GM21528 (cell line): ENCODE data around the gene MPG.
A peak's percentile ranks its signal among the peaks of the same experiment; 100 is the strongest.
"Not testable (repeated sequence)": the region's sequence is repeated elsewhere in the genome, so short reads cannot be mapped to it uniquely, and the experiment has no call there.

Experiments
- ATAC-seq: cut with Tn5 transposase; IDR thresholded peaks from one replicate; pipeline ENCODE4 v1.9.1; 2021; ENCODE audit warnings: mild to moderate bottlenecking, moderate library complexity; ENCODE audit not compliant: unreplicated experiment, low FRiP score

Gene MPG

GRCh38 chr16:77807-78443 is at the start of gene MPG:
MPG (plus strand) TSS chr16:78225; CDS start chr16:78310, 85 bp downstream.
- ATAC-seq, result peak; percentile 62

GRCh38 chr16:30627-31026 is 47.4 kb upstream of the MPG start:
- ATAC-seq, result not testable (repeated sequence)

- ATAC-seq, result not testable (repeated sequence)
Observed at GRCh38 chr16:33154-33876, 44.7 kb upstream of the MPG start.

GRCh38 chr16:33877-34647 is 44.0 kb upstream of the MPG start:
- ATAC-seq, result no peak

- ATAC-seq, result no peak
Observed at GRCh38 chr16:34648-34987, 43.4 kb upstream of the MPG start.

GRCh38 chr16:35011-35677 is 42.9 kb upstream of the MPG start:
- ATAC-seq, result no peak

GRCh38 chr16:35678-36305 is 42.2 kb upstream of the MPG start:
- no peak for ATAC-seq

- ATAC-seq, result no peak
Observed at GRCh38 chr16:36336-36984, 41.6 kb upstream of the MPG start.

- ATAC-seq, result no peak
Observed at GRCh38 chr16:37511-37910, 40.5 kb upstream of the MPG start.

GRCh38 chr16:38206-38605 is 39.8 kb upstream of the MPG start:
- not testable (repeated sequence) for ATAC-seq

GRCh38 chr16:38941-39892 is 38.8 kb upstream of the MPG start:
- ATAC-seq, result no peak

GRCh38 chr16:41439-42068 is 36.5 kb upstream of the MPG start:
- no peak for ATAC-seq

- no peak for ATAC-seq
Observed at GRCh38 chr16:42069-42457, 36.0 kb upstream of the MPG start.

- no peak for ATAC-seq
Observed at GRCh38 chr16:42691-43090, 35.3 kb upstream of the MPG start.

GRCh38 chr16:43294-43693 is 34.7 kb upstream of the MPG start:
- ATAC-seq, result no peak

- ATAC-seq, result no peak
Observed at GRCh38 chr16:44655-45054, 33.4 kb upstream of the MPG start.

GRCh38 chr16:45454-45853 is 32.6 kb upstream of the MPG start:
- no peak for ATAC-seq

GRCh38 chr16:46510-46909 is 31.5 kb upstream of the MPG start:
- not testable (repeated sequence) for ATAC-seq

- ATAC-seq, result no peak
Observed at GRCh38 chr16:47234-47633, 30.8 kb upstream of the MPG start.
